ENCODE results near the gene BPIFB6.

DNA sequence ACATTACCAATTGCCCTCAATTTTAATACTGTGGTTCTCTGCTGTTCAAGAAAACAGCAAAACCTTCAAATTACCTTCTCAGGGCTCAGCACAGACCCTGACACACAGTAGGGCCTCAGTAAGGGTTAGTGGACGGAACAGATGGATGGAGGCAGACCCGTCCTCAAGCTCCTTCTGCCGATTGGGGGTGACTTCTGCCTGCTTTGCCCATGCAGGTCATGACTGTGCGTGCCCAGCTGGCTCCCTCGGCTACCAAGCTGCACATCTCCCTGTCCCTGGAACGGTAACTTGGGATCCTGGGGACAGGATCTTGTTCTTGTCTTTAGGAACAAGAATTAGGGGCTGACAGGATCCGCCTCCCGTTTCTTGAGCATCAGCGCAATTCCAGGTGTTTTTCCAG lies 38.2 kb downstream of the BPIFB6 start:
- TF ChIP-seq POLR2AphosphoS5 (IDR thresholded peaks at IDR 0.05; ENCODE audit: borderline replicate concordance, low read depth, low read length): no peak
- no peak for TF ChIP-seq EZH2 (IDR thresholded peaks at IDR 0.05)

Data from SK-N-MC (cell line).